HG03354 (cell line): ENCODE results near the gene CELF4.

Source experiments
- ATAC-seq: cut with Tn5 transposase; IDR thresholded peaks from one replicate; pipeline ENCODE4 v1.9.1; 2021; ENCODE audit warnings: mild to moderate bottlenecking; ENCODE audit not compliant: unreplicated experiment, poor library complexity, severe bottlenecking

CELF4 gene

DNA sequence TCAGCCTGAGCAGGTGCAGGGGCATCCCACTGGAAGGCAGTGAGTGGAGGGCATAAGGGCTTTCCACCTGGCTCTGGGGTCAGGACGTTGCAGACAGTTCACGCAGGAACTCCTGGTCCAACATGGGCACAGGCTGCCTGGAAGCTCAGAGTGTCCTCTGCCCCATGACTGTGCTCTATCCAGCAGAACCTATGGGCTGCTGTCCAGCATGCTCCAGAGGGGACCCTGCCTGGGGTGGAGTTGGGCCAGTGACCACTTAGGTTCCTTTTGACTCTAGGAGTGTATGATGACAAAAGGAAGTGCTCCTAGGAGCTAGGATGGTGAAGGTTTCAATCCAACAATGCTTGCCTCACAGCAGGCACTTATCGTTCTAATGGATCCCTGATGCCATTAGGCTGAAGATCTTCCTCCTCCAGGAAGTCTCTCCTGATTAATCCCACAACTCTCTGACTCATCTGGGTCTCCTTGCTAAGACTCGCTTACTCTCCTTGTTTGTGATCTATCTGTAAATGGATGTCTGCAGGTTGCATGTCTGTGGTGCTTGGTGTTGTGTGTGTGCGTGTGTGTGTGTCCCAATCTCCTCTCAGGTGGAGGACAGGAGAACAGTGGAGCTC lies 224.0 kb downstream of the CELF4 start:
- ATAC-seq = no peak

DNA sequence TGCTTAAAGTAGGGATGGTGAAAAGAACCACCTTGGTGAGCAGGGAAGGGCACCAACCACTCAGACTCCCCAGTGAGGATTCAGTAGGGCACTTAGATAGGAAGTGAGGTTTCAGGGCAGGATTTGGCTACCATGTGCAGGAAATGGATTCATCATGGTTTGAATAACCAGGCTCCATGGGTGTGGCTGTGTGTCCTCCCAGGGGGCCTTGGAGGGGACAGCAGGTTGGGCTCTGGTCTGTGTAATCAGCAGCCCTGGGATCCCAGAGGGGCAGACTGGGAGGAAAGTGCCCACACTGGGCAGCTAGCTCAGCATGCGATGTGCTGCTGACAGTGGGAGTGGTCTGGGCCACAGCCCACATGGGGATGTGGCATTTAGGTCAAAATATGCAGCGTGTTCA lies 224.6 kb downstream of the CELF4 start:
- no peak for ATAC-seq

- no peak for ATAC-seq
Observed at GRCh38 chr18:37339701-37340215, 225.8 kb downstream of the CELF4 start.

DNA sequence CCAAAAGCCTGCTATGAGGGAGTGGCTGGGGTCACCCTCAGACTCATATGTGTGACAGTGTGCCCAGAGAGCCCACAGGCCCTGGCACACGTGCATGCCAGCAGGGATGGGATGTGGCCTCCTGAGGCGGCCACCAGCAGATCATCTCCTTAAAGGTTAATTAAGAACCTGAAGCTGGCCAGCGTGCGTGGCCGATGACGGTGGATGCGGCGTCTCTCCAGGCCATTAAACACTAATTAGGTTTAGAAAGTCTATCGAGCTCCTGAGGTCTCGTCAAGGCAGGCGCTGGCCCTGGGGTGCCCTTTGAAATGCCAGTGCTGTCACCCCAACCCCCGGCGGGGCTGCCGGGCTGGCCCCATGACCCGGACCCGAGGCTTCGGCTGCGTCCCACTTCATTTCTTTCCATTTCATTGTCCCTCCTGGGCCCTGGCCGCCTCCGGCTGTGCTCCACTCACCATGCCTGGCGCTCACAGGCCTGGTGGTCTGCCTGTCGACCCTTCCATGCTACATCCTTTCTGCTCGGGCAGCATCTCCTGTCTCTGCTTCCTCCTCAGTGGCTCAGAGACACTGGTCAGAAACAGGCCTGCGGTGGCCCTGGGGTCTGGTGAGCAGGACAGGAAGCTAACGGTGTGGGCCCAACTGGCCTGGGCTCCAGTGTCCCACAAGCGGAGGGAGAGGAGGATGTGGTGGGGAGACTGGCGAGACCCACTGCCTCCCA lies 228.9 kb downstream of the CELF4 start:
- ATAC-seq = no peak

- ATAC-seq = no peak
Observed at GRCh38 chr18:37335409-37335736, 230.2 kb downstream of the CELF4 start.

DNA sequence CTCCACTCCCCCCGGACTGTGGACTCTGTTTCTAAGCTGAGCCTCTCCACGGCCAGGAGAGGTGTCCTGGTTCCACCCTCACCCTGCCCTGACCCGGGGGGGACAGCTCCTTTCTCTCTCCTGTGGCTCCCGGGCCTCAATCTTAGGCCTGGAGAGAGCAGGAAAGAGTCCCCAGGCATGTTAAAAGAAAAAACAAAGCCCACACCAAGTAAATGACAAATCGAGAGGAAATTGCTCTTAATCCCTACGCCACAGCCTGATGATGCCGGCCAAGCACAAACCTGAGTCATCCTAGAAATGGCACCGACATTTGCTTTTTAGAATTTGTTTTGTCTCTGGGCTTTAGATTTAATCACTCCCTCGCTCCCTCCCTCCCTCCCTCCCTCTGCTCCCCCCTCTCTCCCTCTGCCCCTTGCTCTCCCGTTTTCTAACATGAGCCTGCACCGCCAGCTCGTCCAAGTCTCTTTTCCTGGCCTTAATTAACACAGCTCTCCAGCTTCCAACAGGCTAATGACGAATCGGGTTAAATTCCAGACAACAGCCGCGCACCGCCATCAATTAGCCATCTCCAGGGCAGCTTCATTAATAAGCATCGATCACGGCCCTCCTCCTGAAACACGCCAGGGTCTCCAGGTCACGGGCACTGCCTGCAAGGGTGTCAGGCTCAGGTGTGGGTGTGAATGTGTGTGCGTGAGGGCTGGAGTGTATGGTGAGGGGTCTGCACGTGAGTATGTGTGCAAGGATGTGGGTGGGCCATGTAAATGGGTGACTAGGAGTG lies 230.8 kb downstream of the CELF4 start:
- no peak for ATAC-seq

DNA sequence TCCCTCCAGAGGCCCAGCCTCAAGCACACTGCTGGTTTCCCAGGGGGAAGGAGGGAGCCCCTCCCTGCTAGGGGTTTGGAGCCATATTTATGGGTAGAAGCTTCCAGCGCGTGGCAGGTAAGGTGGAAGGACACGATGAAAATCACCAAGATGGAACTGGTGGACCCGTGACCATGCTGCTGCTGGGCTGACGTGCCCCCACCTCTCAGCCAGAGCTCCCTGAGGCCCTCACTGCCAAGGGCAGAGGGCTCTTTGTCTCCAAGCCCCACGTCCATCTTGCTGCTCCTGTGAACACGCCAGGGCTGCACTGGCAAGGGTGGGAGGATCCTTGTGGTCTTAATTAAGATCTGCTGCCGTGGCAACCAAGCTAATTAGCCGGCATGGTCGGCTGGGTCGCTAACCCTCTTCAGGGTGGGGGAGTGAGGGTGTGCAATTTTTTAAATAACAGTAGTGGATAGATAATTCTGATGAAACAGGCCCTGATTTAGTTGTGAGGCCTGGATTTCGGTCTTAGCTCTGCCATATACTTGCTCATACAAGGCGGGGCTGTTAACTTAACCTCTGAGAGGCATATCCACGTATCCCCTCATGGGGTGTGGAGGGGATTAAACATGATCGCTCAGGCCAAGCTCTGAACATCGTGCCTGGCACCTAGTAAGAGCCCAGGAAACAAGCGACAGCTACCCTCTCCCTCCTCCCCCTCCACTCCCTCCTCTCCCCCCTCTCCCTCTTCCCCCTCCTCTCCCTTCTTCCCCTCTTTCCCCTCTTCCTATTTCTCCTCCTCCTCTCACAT lies 232.8 kb downstream of the CELF4 start:
- no peak for ATAC-seq

DNA sequence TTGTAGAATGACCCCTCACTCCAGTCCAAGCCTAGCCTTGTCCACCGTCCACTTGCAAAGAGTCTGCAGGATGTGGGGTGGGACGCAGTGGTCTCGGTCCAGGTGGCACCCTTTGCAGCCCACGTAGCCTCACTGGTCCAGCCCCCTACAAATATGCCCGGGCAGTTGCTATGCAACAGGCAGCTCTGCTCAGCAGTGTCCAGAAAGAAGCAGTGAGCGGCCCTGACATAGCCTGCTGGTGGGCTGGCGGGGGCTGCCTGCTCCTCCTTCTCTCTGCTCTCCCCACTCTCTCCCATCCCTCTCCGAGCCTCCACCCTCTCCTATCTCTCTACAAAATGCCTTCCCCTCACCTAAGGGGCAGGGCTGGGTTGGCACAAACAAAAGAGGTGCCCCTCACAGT lies 233.4 kb downstream of the CELF4 start:
- ATAC-seq = no peak

DNA sequence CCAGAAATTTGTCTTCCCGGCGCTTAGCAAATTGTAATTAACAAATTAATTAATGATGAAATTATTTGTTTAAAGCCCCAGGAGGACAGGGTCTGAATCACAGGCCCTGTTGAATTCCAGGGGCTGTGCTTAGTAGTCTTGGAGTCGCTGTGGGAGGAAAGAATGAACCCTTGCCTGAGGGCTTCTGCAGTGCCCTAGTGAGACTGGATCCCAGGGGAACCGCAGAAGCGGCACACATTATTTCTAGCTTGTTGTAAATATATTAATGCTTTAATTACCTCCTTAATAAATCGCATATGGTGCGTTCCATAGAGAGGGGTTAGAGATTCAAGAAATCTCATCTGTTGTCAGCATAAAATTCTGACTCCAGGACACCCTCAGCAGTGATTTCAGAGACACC lies 235.4 kb downstream of the CELF4 start:
- no peak for ATAC-seq

GRCh38 chr18:37328946-37329719 lies 236.5 kb downstream of the CELF4 start:
- no peak for ATAC-seq

DNA sequence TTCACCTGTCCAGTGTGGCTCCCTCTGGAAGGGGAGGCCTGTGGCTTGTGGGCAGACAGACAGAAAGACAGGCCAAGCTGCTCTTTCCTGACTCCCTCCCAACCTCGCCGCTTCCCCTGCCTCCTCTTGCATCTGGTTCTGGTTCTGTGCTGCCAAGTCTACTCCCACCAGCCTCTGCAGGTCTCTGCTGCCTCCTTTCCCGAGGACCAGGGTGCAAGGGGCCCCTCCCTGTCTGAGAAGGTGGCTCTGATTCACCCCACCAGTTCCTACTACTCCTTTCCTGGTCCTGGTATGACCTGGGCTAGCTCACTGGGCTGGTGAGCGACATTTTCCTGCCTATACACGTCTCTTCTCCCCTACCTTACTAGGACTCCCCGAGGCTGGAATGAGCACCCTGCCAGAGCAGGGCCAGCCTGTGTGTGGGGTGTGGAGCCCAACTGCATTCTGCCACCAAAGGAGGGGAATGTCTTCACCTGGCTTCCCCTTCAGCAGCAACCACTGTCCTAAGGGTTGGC lies 238.5 kb downstream of the CELF4 start:
- ATAC-seq = no peak

DNA sequence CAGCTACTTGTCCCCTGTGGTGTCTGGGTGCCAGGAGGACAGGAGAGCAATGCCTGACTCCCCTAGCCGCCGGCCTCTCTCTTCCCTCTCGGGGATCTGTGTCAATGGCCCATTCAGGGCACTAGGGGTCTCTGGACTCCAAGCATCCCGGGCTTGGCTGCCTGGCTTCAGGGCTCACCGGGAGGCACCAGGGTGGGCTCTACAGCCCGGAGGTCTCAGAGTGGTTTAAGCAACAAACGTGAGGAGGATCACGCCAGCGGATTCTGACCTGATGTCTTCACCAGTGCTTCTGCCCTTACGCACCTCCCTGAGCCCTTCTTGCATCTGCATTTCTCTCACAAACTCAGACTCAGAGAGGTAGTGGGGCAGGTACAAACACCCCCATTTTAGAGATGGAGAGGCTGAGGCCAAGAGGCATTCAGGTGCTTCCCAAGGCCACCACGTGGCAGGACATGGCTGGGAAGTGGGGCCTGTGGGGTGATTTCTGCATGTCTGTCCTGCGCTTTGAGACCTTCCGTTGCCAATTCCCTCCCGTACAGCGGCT lies 243.0 kb downstream of the CELF4 start:
- peak; percentile 79 for ATAC-seq

DNA sequence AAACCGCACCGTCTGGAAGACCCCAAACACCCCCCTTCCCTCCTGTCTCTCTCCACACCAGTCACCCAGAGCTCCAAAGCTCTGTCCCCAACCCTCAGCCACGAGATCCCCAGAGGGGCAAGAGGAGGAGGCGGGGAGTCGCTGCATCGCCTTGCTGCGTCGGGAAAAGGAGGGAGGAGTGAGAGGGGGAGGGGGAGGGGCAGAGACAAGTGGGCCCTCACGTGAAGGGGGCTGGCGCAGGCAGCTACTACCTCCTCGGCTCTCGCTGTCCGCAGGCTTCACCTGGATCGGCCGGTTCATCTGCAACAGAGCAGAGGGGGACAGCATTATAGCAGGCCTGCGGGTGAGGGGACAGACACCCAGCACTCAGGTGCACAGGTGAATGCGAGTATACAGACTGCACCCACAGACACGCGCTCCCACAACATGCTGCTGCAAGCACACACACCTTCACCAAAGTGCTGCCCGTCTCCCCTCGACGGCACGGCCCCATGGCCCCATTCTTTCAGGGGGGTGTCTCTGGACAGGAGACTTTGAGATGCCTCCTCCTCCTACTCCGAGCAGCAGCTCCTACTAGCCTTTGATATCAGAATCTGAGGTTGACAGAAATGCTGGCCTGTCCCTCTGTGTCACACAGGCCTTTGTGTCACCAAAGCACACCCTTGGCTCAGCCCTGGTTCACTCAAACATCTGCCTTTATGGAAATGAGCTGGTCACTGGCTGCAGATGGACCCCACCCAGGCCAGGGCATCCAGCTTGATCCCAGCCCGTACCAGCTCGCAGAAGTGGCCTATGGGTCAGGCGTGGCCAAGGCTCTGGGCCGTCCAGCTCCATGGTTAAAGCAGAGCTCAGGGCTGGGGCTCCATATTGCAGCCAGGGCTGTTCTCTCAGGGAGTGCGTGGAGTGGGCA lies 243.8 kb downstream of the CELF4 start:
- peak; percentile 13 for ATAC-seq

- no peak for ATAC-seq
Observed at GRCh38 chr18:37320317-37320716, 245.3 kb downstream of the CELF4 start.

- ATAC-seq = no peak
Observed at GRCh38 chr18:37318360-37319355, 246.9 kb downstream of the CELF4 start.

GRCh38 chr18:37317486-37317885 lies 248.1 kb downstream of the CELF4 start:
- ATAC-seq = no peak

DNA sequence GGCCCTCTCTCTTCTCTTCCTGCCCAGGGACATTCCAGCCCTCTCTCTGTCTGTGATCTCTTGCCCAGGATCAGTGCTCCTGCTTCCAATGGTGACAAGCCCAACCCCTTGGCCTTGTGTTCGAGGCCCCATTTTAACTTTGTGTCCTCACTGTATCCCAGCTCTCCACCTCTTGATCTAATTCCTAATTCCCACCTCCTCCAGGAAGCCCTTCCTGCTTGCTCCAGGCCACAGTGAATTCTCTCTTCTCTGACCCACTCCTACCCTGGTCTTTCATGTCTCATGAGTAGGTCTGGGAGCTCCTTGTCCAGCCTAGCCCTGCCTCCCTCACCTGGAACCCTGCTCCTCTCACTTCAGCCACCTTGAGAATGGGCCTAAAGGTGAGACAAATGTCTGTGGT lies 249.1 kb downstream of the CELF4 start:
- no peak for ATAC-seq
